Measurements from ENCODE around the gene SSH2. TPM values are rescaled to one million over a fixed set of nuclear protein-coding genes. Genes with fewer than 3 reads are reported as not detected.
"Not testable (repeated sequence)": the region's sequence is repeated elsewhere in the genome, so short reads cannot be mapped to it uniquely, and the experiment has no call there.

The SSH2 gene
- total RNA-seq, 1 donor from 2014 or later: 64.1 TPM

GRCh38 chr17:29930409-29931010 lies 482 bp upstream of the SSH2 start:
- intact Hi-C loops (cut with micrococcal nuclease): loop anchor here (1.0 to 10.0 kb wide), 5 partner anchors 123 to 346 kb away; partner anchors contain the start of gene GIT1

GRCh38 chr17:29929006-29929532 lies 959 bp downstream of the SSH2 start:
- intact Hi-C loops (cut with micrococcal nuclease): no loop called here

GRCh38 chr17:29927546-29927945 lies 2.5 kb downstream of the SSH2 start:
- intact Hi-C loops (cut with micrococcal nuclease): no loop called here

GRCh38 chr17:29924786-29925185 lies 5.2 kb downstream of the SSH2 start:
- intact Hi-C loops (cut with micrococcal nuclease): no loop called here

- intact Hi-C loops (cut with micrococcal nuclease): no loop called here
Measured at GRCh38 chr17:29918922-29919856, 10.8 kb downstream of the SSH2 start.

GRCh38 chr17:29918016-29918415 lies 12.0 kb downstream of the SSH2 start:
- intact Hi-C loops (cut with micrococcal nuclease): no loop called here

GRCh38 chr17:29914819-29915537 lies 15.1 kb downstream of the SSH2 start:
- intact Hi-C loops (cut with micrococcal nuclease): no loop called here

GRCh38 chr17:29911641-29912177 lies 18.3 kb downstream of the SSH2 start:
- intact Hi-C loops (cut with micrococcal nuclease): no loop called here

GRCh38 chr17:29909236-29910003 lies 20.6 kb downstream of the SSH2 start:
- intact Hi-C loops (cut with micrococcal nuclease): no loop called here

GRCh38 chr17:29906969-29907368 lies 23.1 kb downstream of the SSH2 start:
- intact Hi-C loops (cut with micrococcal nuclease): no loop called here

- intact Hi-C loops (cut with micrococcal nuclease): no loop called here
Measured at GRCh38 chr17:29905879-29906167, 24.2 kb downstream of the SSH2 start.

GRCh38 chr17:29905086-29905878 lies 24.7 kb downstream of the SSH2 start:
- intact Hi-C loops (cut with micrococcal nuclease): no loop called here

GRCh38 chr17:29903471-29903870 lies 26.6 kb downstream of the SSH2 start:
- intact Hi-C loops (cut with micrococcal nuclease): no loop called here

- intact Hi-C loops (cut with micrococcal nuclease): not testable (repeated sequence)
Measured at GRCh38 chr17:29897136-29897535, 32.9 kb downstream of the SSH2 start.

- intact Hi-C loops (cut with micrococcal nuclease): no loop called here
Measured at GRCh38 chr17:29892201-29892600, 37.8 kb downstream of the SSH2 start.

GRCh38 chr17:29891131-29891530 lies 38.9 kb downstream of the SSH2 start:
- intact Hi-C loops (cut with micrococcal nuclease): no loop called here

GRCh38 chr17:29885031-29885640 lies 44.9 kb downstream of the SSH2 start:
- intact Hi-C loops (cut with micrococcal nuclease): no loop called here

GRCh38 chr17:29883497-29883896 lies 46.5 kb downstream of the SSH2 start:
- intact Hi-C loops (cut with micrococcal nuclease): no loop called here

GRCh38 chr17:29881256-29881655 lies 48.8 kb downstream of the SSH2 start:
- intact Hi-C loops (cut with micrococcal nuclease): no loop called here

GRCh38 chr17:29880031-29880430 lies 50.0 kb downstream of the SSH2 start:
- intact Hi-C loops (cut with micrococcal nuclease): no loop called here
